Psoas muscle (tissue), 8 donors: ENCODE data around the gene TCEAL3. TPM values are rescaled to one million over a fixed set of nuclear protein-coding genes. Genes with fewer than 3 reads are reported as not detected.

Experiments used
- ATAC-seq, 4 donors: fragments of 200-7000 bp; cut with Tn5 transposase; one replicate each; pipeline ENCODE4 v1.9.1; 2020; ENCODE audit warnings: moderate library complexity in 3 of 4, mild to moderate bottlenecking in 2 of 4
- DNase-seq, 2 donors: peaks; one replicate each; pipeline ENCODE4 v3.0.0-alpha.2; 2020
- H3K27ac ChIP-seq: fragments of 200-600 bp; one replicate; pipeline ENCODE4 v1.8.0; 2022
- H3K27me3 ChIP-seq, 3 donors: fragments of 200-600 bp in 1 of 3; one replicate each; pipeline versions ENCODE4 v1.6.1 to v1.8.0; 2013 to 2022; ENCODE audit warnings: low read length in 2 of 3, mild to moderate bottlenecking in 2 of 3, moderate library complexity in 1 of 3; ENCODE audit not compliant: insufficient read depth in 3 of 3
- H3K36me3 ChIP-seq, 2 donors: fragments of 200-600 bp in 1 of 2; one replicate each; pipeline versions ENCODE4 v1.6.1 to v1.8.0; 2013 to 2022; ENCODE audit warnings: low read depth in 1 of 2, mild to moderate bottlenecking in 1 of 2, moderate library complexity in 1 of 2; ENCODE audit not compliant: insufficient read depth in 1 of 2
- H3K4me1 ChIP-seq: fragments of 200-600 bp; one replicate; pipeline ENCODE4 v1.8.0; 2022
- H3K4me3 ChIP-seq: fragments of 200-600 bp; one replicate; pipeline ENCODE4 v1.8.0; 2022; ENCODE audit warnings: mild to moderate bottlenecking
- H3K9me3 ChIP-seq: fragments of 200-600 bp; one replicate; pipeline ENCODE4 v1.8.0; 2022
- WGBS, 3 donors: extraction: QIAGEN DNeasy Blood & Tissue Kit; methylation state at CpG; one replicate each; pipeline versions ENCODE4 v1.1.6 to v1.1.7; 2013; 5-methylcytosine and 5-hydroxymethylcytosine counted together
- intact Hi-C, 2 donors: fragments of 100-400 bp; cut with DNase I; formaldehyde crosslinking; loops; one replicate each; pipeline versions ENCODE4 v1.11.0 to v1.14.2; 2022
- long read RNA-seq, 2 donors: library from polyadenylated mRNA; unstranded; transcript quantifications; one replicate each; pipeline ENCODE4 v2.0.0, GENCODE V29; 2021
- polyA plus RNA-seq, 3 donors: library from polyadenylated mRNA; stranded (reverse); fragments of 200-250 nt; gene quantifications; one replicate each; pipeline ENCODE4 v1.2.3, GENCODE V29; 2013
- total RNA-seq, 4 donors: library from RNA; stranded (reverse); fragmentation: NEBNext Ultra II Directional in 2 of 4; extraction: Animal tissue kit (Norgen Biotek cat#: 25700) in 2 of 4; gene quantifications; one replicate each; pipeline versions ENCODE4 v1.2.1 to v1.2.4, GENCODE V29; 2021 to 2023
- TF ChIP-seq, protein P1 (sequence below): fragments of 200-600 bp; IDR thresholded peaks from one replicate; pipeline ENCODE4 v1.8.0; 2022; ENCODE audit warnings: antibody characterized with exemption
- donor health status: healthy with polysubstance abuse.
- donor health status: DM: no; HTN: no; CAD: no; lungs with moderate emphysema.
- donor health status: Bipolar disorder and iron deficiency.
- donor health status: healthy.
- donor health status: DM: yes; HTN: yes; CAD: no.
- donor health status: DM: no; HTN: no; CAD: no.
- donor health status: DM: no; HTN: no; CAD: no.
- donor health status: DM: yes; HTN: yes; CAD: no.

The TCEAL3 gene, protein sequence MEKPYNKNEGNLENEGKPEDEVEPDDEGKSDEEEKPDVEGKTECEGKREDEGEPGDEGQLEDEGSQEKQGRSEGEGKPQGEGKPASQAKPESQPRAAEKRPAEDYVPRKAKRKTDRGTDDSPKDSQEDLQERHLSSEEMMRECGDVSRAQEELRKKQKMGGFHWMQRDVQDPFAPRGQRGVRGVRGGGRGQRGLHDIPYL
- total RNA-seq (10 to 100 TPM in 1 of 4 donors, 1 to 10 TPM in 3; 6.6 to 10.0 (median 7.6) TPM), polyA plus RNA-seq (10 to 100 TPM in 1 of 3 donors, 1 to 10 TPM in 2; 6.7 to 13.2 (median 6.8) TPM)
- long read RNA-seq, donor 1, transcript TCEAL3-202 (3 exons, 1,113 nt): major isoform, 6 of 6 reads
- long read RNA-seq, donor 1, partial matches to known transcripts: 0 of 6 reads
- long read RNA-seq, donor 1, other reads (novel, unspliced or antisense): 0 of 6 reads
- long read RNA-seq, donor 2, transcript TCEAL3-202 (3 exons, 1,113 nt): major isoform, 6 of 7 reads
- long read RNA-seq, donor 2, partial matches to known transcripts: 0 of 7 reads
- long read RNA-seq, donor 2, other reads (novel, unspliced or antisense): 1 of 7 reads

DNA sequence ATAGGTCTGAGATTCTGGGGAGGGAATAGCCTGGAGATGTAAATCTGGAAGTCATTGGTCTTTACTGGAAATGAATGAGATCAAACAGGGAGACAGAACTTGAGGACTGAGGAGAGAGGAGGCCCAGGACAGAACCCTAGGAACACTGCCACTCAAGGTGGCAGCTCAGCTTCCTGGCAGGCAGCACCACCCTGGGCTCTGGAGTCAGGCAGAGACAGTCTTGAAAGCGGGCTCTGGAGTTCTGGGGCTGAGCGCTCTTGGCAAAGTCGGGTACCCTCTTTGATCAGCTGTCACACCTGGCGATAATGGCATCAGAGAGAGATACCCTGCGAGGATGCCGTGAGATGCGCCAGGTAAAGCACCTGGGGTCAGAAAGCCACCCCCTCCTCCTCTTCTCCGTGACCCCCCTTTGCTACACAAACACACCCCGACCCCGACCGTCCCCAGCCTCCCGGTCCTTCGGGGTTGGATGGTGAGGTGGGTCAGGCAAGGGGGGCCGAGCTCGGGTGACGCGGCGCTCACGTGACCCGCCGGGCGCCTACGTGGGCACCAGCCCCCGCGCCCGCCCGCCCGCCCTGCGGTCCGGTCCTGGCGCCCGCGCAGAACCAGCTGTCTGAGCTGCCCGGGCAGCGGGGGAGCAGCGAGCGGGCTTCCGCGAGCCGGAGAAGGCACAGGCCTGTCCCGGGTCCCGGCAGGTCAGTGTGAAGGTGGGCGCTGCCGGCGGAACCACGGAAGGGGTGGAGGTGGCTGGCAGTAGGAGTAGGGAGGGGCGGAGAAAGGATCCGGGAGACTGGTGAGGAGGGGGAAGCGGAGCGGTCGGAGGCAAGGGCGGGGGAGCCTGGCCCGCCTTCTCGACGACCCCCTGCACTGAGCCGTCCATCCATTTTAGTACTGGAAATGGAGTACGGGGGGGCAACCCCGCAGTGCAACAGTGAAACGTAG lies at the start of gene TCEAL3:
Gene TCEAL3 (plus strand): TSS at position 600 of the 942 bp plus-strand sequence. CDS start 1,102 bp downstream, outside the sequence.
- Histone ChIP-seq H3K27me3 (peaks cover 0 to 37% (median 0%) of the 10 kb centered on the region in 3 donors), H3K27ac (peak within 1 kb of the TSS; percentile 58), H3K4me1 (no peaks in the 10 kb centered on the region), H3K4me3 (peak within 1 kb of the TSS; percentile 76), H3K9me3 (no peaks in the 10 kb centered on the region), H3K36me3 (no peaks in the 10 kb centered on the region)
- DNase-seq: peak; percentile 64 to 71
- intact Hi-C loops: no loop called here
- 1 to 11% (median 5%) methylated on average over 15 to 59 of the region's 59 CpGs for WGBS, 3 donors
- peak; percentile 82 to 95 (median 92) for ATAC-seq
- TF ChIP-seq, protein P1, sequence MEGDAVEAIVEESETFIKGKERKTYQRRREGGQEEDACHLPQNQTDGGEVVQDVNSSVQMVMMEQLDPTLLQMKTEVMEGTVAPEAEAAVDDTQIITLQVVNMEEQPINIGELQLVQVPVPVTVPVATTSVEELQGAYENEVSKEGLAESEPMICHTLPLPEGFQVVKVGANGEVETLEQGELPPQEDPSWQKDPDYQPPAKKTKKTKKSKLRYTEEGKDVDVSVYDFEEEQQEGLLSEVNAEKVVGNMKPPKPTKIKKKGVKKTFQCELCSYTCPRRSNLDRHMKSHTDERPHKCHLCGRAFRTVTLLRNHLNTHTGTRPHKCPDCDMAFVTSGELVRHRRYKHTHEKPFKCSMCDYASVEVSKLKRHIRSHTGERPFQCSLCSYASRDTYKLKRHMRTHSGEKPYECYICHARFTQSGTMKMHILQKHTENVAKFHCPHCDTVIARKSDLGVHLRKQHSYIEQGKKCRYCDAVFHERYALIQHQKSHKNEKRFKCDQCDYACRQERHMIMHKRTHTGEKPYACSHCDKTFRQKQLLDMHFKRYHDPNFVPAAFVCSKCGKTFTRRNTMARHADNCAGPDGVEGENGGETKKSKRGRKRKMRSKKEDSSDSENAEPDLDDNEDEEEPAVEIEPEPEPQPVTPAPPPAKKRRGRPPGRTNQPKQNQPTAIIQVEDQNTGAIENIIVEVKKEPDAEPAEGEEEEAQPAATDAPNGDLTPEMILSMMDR: no peak

DNA sequence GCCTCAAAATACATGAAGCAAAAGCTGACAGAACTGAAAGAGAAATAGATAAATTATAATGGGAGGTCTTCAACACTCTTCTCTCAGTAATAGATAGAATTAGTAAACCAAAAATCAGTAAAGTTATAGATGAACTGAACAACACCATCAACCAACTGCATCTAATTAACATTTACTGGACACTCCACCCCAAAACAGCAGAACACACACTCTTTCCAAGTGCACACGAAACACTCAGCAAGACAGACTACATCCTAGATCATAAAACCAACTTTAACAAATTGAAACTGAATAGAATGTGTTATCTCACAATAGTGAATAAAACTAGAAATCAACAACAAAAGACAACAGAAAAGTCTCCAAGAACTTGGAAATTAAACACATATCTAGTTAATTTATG lies 47.5 kb upstream of the TCEAL3 start:
- H3K4me1 ChIP-seq: no peaks in the 10 kb centered on the region
- H3K9me3 ChIP-seq: no peaks in the 10 kb centered on the region
- no peak for DNase-seq
- intact Hi-C loops: no loop called here
- H3K4me3 ChIP-seq: no peak overlapping the region
- H3K27me3 ChIP-seq: peaks cover 0 to 11% (median 0%) of the 10 kb centered on the region in 3 donors
- no peak for ATAC-seq
- WGBS, 3 donors: 15 to 94% (median 65%) methylated on average over 1 of the region's 1 CpG
- H3K36me3 ChIP-seq: no peaks in the 10 kb centered on the region
- TF ChIP-seq, protein P1: no peak
- H3K27ac ChIP-seq: no peak overlapping the region

DNA sequence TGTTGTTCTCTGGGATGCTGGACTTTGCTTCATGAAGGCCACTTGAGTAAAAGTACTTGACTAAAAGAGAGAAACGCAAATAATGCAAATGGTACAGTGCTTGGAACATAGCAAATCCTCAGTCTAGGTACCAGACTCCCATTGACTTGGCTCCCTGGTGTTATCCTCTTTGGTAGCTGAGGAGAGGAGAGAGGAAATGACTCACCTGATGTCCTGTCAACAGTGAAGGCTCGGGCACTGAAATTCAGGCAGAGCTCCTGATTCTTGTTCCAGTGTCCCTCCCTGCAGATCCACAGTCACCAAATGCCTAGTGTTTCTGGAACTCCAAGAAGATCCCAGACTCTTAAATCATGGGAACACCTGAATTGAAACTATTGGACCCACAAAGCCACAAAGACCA lies 45.0 kb upstream of the TCEAL3 start:
- TF ChIP-seq, protein P1: no peak
- 56 to 90% (median 69%) methylated on average over 2 of the region's 2 CpGs for WGBS, 3 donors
- intact Hi-C loops: no loop called here
- no peaks in the 10 kb centered on the region for H3K4me1 ChIP-seq
- no peak for ATAC-seq
- no peaks in the 10 kb centered on the region for H3K9me3 ChIP-seq
- DNase-seq: no peak
- H3K27ac ChIP-seq: no peak overlapping the region
- peaks cover 0 to 3% (median 0%) of the 10 kb centered on the region in 3 donors for H3K27me3 ChIP-seq
- H3K36me3 ChIP-seq: no peaks in the 10 kb centered on the region
- H3K4me3 ChIP-seq: no peak overlapping the region

DNA sequence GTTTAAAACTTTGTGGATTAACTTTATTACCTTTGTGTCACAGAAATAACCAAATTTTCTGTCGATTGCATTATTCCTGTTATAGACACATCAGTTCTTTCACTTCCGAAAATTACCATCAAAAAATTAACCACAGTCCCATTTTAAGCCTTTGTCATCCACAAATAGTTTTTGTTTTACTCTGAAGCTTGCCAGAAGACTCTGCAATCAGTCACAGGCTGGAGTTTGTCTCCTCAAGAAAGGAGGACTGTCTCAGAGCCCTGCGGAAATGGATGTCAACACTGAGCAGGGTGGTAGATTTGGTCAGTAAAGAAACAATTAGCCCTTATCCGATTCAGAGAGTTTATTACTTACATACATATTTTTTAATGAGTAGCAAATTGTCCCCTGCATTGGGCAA lies 42.6 kb upstream of the TCEAL3 start:
- ATAC-seq (no peak), DNase-seq (no peak)
- H3K36me3 ChIP-seq: no peaks in the 10 kb centered on the region
- no peak overlapping the region for H3K4me3 ChIP-seq
- 68 to 84% (median 75%) methylated on average over 4 of the region's 4 CpGs for WGBS, 3 donors
- no peaks in the 10 kb centered on the region for H3K4me1 ChIP-seq
- H3K27ac ChIP-seq: no peak overlapping the region
- H3K27me3 ChIP-seq: peaks cover 0 to 2% (median 0%) of the 10 kb centered on the region in 3 donors
- TF ChIP-seq, protein P1: no peak
- H3K9me3 ChIP-seq: no peaks in the 10 kb centered on the region
- intact Hi-C loops: no loop called here
